NOMO-1 treated with dmso at 0.1 percent for 144 hours (cell line): Measurements from ENCODE around the gene TCF15.

Experiments
- DNase-seq: peaks from one replicate; lab custom pipeline; 2025; ENCODE audit not compliant: unreplicated experiment; lab: John Stamatoyannopoulos, UW

The TCF15 gene

GRCh38 chr20:610130-611046 is at the start of gene TCF15:
TCF15 (minus strand) TSS chr20:610309; CDS start chr20:610237, 72 bp downstream.
- no peak for DNase-seq

- no peak for DNase-seq
Observed at GRCh38 chr20:658731-659291, 48.7 kb upstream of the TCF15 start.

GRCh38 chr20:658202-658601 is 48.1 kb upstream of the TCF15 start:
- no peak for DNase-seq

- DNase-seq: no peak
Observed at GRCh38 chr20:655726-656624, 45.9 kb upstream of the TCF15 start.

DNA sequence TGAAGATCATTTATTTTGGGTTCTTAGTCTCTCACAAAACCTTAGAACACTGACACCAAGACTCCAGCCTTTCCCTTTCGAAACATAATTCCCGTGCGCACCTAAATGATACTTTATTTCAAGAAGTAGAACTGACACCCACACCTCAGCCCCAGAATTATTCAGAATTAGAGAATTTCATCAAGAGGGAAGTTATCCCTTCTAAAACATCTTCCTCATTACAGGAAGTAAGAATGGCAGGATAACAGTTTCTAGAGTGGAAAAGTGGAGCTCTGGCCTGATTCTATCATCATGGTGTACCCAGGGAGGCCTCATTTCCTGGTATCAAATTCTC is 44.3 kb upstream of the TCF15 start:
- no peak for DNase-seq

DNA sequence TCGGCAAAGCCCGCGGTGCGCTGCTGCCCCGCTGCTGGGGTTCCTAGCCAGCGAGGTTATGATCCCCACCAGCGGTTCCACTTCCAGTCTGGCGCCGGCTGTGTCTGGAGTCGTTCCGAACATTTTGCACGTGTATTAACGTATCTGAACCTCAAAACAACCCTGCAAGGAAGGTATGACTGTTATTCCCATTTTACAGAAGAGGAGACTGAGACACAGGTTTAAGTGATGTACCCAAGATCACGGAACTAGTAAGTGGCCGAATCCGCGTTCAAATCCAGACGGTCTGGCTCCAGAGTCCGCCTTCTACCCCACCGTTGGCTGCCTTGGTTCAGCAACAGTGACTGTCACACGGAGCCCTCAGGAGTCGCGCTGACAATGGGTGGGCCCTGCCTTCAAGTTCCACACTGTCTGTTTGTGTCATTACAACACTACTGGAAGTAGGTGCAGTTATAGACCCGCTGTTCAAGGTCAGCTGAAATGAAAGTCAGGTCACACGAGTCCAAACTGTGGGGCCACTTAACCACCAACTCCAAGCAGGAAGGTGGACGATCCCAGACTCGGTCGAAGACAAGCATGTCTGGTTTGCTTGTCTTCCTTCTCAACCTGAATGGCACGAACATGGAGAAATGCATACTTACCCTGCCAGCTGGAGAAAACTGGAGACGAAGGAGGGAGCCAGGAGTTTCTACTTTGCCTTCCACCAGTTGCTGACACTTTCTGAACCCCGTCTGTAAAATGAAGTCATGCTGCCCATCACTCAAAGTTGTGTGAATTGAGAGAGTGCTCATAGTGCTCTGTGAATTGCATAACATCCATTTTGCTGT is 43.7 kb upstream of the TCF15 start:
- no peak for DNase-seq

DNA sequence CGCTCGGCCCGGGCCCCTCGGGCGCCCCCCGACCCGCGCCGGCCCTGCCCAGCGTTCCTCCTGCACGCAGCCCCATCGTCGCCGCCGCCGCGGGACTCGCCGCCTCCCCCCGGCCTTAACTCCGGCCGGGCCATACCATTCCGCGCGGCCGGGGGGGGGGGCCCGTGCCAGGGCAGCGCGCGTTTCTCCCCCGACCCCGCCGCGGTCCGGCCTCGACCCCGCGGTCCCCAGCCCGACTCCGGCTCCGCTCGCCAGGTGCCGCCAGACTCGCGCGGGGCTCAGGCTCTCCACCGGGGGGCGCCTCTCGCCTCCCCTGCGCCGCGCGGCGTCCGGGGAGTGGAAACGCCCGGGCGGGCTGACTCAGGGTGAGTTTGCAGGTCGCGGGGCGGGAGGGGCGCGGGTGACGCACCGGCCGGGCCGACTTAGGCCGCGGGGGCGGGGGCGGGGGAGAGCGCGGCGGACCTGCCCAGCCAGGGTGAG is 43.0 kb upstream of the TCF15 start, which contains the start of gene SRXN1:
Gene SRXN1, minus strand, starts transcription at position 91 of the 480 bp plus-strand sequence. Its CDS starts 15 bp downstream, at position 76.
- DNase-seq: peak; percentile 62

GRCh38 chr20:652615-653109 is 42.6 kb upstream of the TCF15 start:
- DNase-seq: no peak

DNA sequence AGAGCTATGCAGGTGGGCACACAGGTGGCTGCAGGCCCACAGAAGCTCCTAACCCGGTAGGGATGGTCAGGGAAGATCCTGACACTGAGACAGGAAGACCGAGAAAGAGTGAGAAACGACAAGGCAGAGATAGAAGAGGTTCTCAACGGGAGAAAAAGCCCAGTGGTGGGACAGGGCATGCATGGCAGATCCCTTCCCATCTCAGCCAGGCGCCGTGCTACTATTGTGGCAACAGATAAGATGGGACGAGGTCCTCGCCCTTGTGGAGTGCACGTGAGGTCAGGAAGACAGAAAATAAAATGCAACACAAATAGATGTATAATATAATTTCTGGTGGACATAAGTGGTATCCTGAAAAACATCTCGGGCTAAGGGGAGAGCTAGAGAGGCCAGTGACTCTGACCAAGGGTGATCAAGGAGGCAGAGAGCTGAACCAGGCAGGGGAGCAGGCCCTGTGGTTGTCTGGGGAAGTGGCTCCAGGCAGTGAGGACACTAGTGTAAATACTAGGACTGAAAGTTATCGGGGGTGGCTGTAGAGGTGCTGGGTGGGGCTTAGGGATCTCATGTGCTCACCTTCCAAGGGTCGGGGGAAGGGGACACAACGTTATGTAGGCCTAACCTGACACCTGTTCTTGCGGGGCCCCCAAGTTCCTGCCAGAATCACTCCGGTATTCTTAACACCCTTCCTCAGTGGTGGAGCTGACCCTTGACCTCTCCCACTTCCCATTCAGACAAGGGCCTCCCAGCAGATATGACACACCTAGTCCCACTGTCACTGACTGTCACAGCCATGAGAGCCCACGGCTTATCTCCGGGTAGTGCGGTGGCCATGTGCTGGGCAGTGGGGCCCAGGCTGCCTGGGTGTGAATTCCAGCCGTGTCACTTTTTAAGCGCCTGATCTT is 41.9 kb upstream of the TCF15 start:
- no peak for DNase-seq

DNA sequence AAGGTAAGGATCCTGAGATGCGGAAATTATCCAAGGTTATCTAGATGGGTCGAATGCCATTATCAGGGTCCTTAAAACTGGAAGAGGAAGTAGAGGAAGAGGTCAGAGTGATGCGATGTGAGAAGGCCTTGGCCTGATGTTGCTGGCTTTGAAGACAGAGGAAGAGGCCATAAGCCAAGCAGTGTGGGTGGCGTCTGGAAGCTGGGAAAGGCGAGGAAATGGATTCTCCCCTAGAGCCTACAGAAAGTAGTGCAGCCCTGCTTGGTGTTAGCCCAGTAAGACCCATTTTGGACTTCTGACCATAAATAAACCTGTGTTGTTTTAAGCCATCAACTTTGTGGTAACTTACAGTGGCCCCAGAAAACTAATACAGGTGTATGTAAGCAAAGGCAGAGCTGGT is 40.8 kb upstream of the TCF15 start:
- no peak for DNase-seq

DNA sequence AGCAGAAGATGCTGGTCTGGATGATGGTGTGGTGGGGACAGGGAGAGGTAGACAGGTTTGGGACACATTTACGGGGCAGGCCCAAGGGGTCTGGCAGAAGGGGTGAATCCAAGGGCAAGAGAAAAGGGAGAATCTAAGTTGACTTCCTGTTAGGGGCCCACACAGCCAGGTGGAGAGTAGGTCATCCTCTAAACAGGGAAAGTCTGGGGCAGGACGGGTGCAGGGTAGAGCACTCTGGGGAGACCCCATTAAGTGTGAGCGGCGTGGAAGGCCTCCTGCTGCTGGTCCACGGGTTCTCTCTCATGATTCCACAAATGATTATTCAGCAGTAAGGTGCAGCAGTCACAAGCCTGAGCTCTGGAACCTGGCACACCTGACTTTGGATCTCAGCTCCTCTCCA is 40.2 kb upstream of the TCF15 start:
- no peak for DNase-seq

DNA sequence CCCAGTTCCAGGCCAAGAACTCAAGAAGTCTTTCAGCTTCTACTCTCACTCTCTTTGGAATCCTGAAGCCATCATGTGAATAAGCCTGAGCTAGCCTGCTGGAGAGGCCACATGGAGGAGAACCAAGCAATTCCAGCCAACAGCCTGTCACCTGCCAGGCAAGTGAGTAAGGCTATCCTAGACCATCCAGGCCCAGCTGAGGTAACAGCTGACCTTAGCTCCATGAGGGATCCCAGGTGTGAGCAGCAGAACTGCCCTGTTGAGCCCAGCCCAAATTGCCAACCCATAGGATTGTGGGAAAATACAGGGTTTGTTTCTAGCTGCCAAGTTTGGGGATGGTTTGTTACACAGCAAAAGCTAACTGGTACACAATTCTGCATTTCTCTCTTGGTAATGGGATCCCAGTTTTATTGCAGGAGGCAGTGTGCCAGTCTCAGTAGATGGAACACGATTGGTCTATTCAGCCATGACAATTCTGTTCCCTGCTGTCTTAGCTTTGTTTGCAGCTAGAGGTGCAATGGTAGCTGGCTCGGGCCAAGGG is 37.4 kb upstream of the TCF15 start:
- DNase-seq: no peak

GRCh38 chr20:646868-647233 is 36.7 kb upstream of the TCF15 start:
- DNase-seq: no peak

DNA sequence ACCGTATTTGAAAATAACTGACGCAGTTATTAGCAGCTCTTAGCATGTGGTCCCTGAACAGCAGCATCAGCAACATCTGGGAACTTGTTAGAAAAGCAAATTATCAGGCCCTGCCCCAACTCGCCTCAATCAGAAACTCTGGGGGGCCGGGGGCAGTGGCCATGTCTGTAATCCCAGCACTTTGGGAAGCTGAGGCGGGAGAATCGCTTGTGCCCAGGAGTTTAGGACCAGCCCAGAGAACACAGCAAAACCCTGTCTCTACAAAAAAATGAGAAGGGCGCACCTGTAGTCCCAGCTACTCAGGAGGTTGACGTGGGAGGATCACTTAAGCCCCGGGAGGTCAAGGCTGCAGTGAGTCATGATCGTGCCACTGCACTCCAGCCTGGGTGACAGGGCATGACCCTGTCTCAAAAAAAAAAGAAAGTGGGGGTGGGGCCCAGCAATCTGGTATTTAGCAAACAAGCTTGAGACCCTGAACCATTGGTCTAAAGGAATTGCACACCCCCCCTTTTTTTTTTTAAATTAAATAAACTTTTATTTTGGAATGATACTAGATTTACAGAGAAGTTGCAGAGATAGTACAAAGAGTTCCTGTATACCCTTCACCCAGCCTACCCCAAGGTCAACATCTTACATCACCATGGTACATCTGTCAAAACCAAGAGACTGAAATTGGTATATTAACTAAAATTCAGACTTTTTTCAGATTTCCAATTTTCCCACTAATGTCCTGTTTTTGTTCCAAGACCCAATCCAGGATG is 36.2 kb upstream of the TCF15 start:
- no peak for DNase-seq

GRCh38 chr20:645318-646106 is 35.4 kb upstream of the TCF15 start:
- DNase-seq: peak; percentile 22

- DNase-seq: no peak
Observed at GRCh38 chr20:644692-645317, 34.7 kb upstream of the TCF15 start.
